Ovary (tissue), 9 donors: ENCODE results near the gene ATP7B. TPM values are rescaled to one million over a fixed set of nuclear protein-coding genes. Genes with fewer than 3 reads are reported as not detected.

Experiments used
- DNase-seq, 5 donors: peaks; one replicate each; pipeline ENCODE4 v3.0.0-alpha.2; 2019 to 2020
- H3K27ac ChIP-seq, 2 donors: fragments of 200-600 bp; one replicate each; pipeline versions ENCODE4 v1.5.1 to v1.8.0; 2019 to 2022
- H3K27me3 ChIP-seq: fragments of 200-600 bp; one replicate; pipeline ENCODE4 v1.8.0; 2022
- H3K36me3 ChIP-seq: fragments of 200-600 bp; sonication (generic); one replicate; pipeline ENCODE4 v1.5.1; 2019
- H3K4me1 ChIP-seq: one replicate; pipeline ENCODE4 v1.8.1; 2013; ENCODE audit warnings: mild to moderate bottlenecking, moderate library complexity; ENCODE audit not compliant: insufficient read depth
- H3K4me3 ChIP-seq: fragments of 200-600 bp; sonication (generic); one replicate; pipeline ENCODE4 v1.5.1; 2017
- H3K9me3 ChIP-seq, 2 donors: fragments of 200-600 bp in 1 of 2; sonication (generic) in 1 of 2; one replicate each; pipeline versions ENCODE4 v1.5.1 to v1.8.1; 2013 to 2019; ENCODE audit warnings: mild to moderate bottlenecking in 1 of 2, moderate library complexity in 1 of 2
- CTCF ChIP-seq, 3 donors: fragments of 450-650 bp in 2 of 3; fragments of 200-600 bp in 1 of 3; IDR thresholded peaks; one replicate each; pipeline versions ENCODE4 v1.5.1 to v1.8.0; 2016 to 2022; ENCODE audit warnings: antibody characterized with exemption in 3 of 3, mild to moderate bottlenecking in 1 of 3
- EP300 ChIP-seq: sonication (generic); formaldehyde crosslinking; IDR thresholded peaks from one replicate; pipeline ENCODE4 v1.6.1; 2017; ENCODE audit warnings: antibody characterized with exemption
- POLR2A ChIP-seq: fragments of 450-650 bp; IDR thresholded peaks from one replicate; pipeline ENCODE4 v1.6.1; 2017; ENCODE audit warnings: antibody characterized with exemption, mild to moderate bottlenecking, moderate library complexity
- WGBS, 3 donors: extraction: QIAGEN DNeasy Blood & Tissue Kit in 1 of 3; methylation state at CpG; one replicate each; pipeline versions ENCODE4 v1.1.5 to v1.1.7; 2013 to 2017; 5-methylcytosine and 5-hydroxymethylcytosine counted together
- intact Hi-C, 4 donors: fragments of 100-400 bp; cut with DNase I; formaldehyde crosslinking; loops; one replicate each; pipeline versions ENCODE4 v1.11.0 to v1.15.1; 2022 to 2023
- polyA plus RNA-seq, 2 donors: library from polyadenylated mRNA; stranded (reverse); fragments of 200-250 nt in 1 of 2; fragments of 350-450 nt in 1 of 2; fragmentation: Illumina TruSeq in 1 of 2; extraction: RNeasy Lipid Tissue Mini Kit (QIAGEN cat#74804) in 1 of 2; gene quantifications; one replicate each; pipeline ENCODE4 v1.2.3, GENCODE V29; 2013 to 2014
- total RNA-seq, 7 donors: library from RNA; depleted of rRNA in 2 of 7; stranded (reverse); fragments of >200 nt in 2 of 7; fragmentation: NEBNext Ultra II Directional in 3 of 7; extraction: Animal tissue kit (Norgen Biotek cat#: 25700) in 3 of 7; gene quantifications; one replicate each; pipeline versions ENCODE4 v1.1.0 to v1.2.4, GENCODE V29; 2016 to 2023
- donor health status: DM: no; HTN: no; CAD: no; lungs with moderate emphysema.
- donor health status: DM: no; HTN: no; CAD: no.
- donor health status: Bipolar disorder and iron deficiency.
- donor health status: DM: yes; HTN: yes; CAD: no.
- donor health status: DM: no; HTN: no; CAD: no.
- donor health status: DM: yes; HTN: yes; CAD: no.

ATP7B gene
- total and polyA plus RNA-seq, 9 donors: 2.9 to 7.3 (median 5.1) TPM

- Histone ChIP-seq H3K27ac (no peak overlapping the region), H3K27me3 (no peaks in the 10 kb centered on the region), H3K4me3 (no peak overlapping the region), H3K36me3 (no peaks in the 10 kb centered on the region), H3K9me3 (no peaks in the 10 kb centered on the region), H3K4me1 (no peaks in the 10 kb centered on the region)
- intact Hi-C loops: no loop called here
- whole genome bisulfite sequencing, 3 donors: 86 to 93% (median 92%) methylated on average over 3 of the region's 3 CpGs
- TF ChIP-seq CTCF (IDR thresholded peaks at IDR 0.05) (no peak), POLR2A (no peak), EP300 (no peak)
- DNase-seq: no peak
These were observed 51.5 kb downstream of the ATP7B start for GRCh38 chr13:51959773-51960172.

- no peaks in the 10 kb centered on the region for H3K27me3 ChIP-seq
- no peaks in the 10 kb centered on the region for H3K36me3 ChIP-seq
- no peak for TF ChIP-seq POLR2A
- no peak for TF ChIP-seq EP300
- H3K4me1 ChIP-seq: no peaks in the 10 kb centered on the region
- H3K27ac ChIP-seq: no peak overlapping the region
- 87 to 91% (median 88%) methylated on average over 8 of the region's 8 CpGs for WGBS, 3 donors
- no peak overlapping the region for H3K4me3 ChIP-seq
- no peak for DNase-seq
- no peaks in the 10 kb centered on the region for H3K9me3 ChIP-seq
- intact Hi-C loops: no loop called here
These were observed 53.1 kb downstream of the ATP7B start for GRCh38 chr13:51958217-51958547.

GRCh38 chr13:51957377-51958216, 53.7 kb downstream of the ATP7B start:
- H3K27me3 ChIP-seq: no peaks in the 10 kb centered on the region
- no peak for DNase-seq
- H3K36me3 ChIP-seq: no peaks in the 10 kb centered on the region
- intact Hi-C loops: no loop called here
- WGBS, 3 donors: 83 to 96% (median 93%) methylated on average over 9 of the region's 9 CpGs
- no peaks in the 10 kb centered on the region for H3K4me1 ChIP-seq
- TF ChIP-seq POLR2A (no peak), EP300 (no peak), CTCF (IDR thresholded peaks at IDR 0.05) (no peak)
- H3K4me3 ChIP-seq: no peak overlapping the region
- no peaks in the 10 kb centered on the region for H3K9me3 ChIP-seq
- H3K27ac ChIP-seq: no peak overlapping the region

GRCh38 chr13:51956717-51957116, 54.5 kb downstream of the ATP7B start:
- no peaks in the 10 kb centered on the region for H3K4me1 ChIP-seq
- no peak for TF ChIP-seq CTCF (IDR thresholded peaks at IDR 0.05)
- no peak for TF ChIP-seq EP300
- TF ChIP-seq POLR2A: no peak
- no peak for DNase-seq
- H3K9me3 ChIP-seq: no peaks in the 10 kb centered on the region
- no peaks in the 10 kb centered on the region for H3K36me3 ChIP-seq
- no peaks in the 10 kb centered on the region for H3K27me3 ChIP-seq
- intact Hi-C loops: no loop called here
- H3K27ac ChIP-seq: no peak overlapping the region
- H3K4me3 ChIP-seq: no peak overlapping the region

GRCh38 chr13:51955816-51956603, 55.2 kb downstream of the ATP7B start:
- H3K27me3 ChIP-seq: no peaks in the 10 kb centered on the region
- no peak overlapping the region for H3K27ac ChIP-seq
- no peak for DNase-seq
- H3K9me3 ChIP-seq: no peaks in the 10 kb centered on the region
- TF ChIP-seq POLR2A (no peak), CTCF (IDR thresholded peaks at IDR 0.05) (no peak), EP300 (no peak)
- H3K36me3 ChIP-seq: no peaks in the 10 kb centered on the region
- no peak overlapping the region for H3K4me3 ChIP-seq
- intact Hi-C loops: no loop called here
- H3K4me1 ChIP-seq: no peaks in the 10 kb centered on the region
- 89 to 92% (median 91%) methylated on average over 16 of the region's 16 CpGs for WGBS, 3 donors
